Activated CD8-positive, alpha-beta T cell treated with anti-CD3 and anti-CD28 coated beads for 36 hours (primary cell): ENCODE data around the gene JRKL. TPM values are rescaled to one million over a fixed set of nuclear protein-coding genes. Genes with fewer than 3 reads are reported as not detected.
A peak's percentile ranks its signal among the peaks of the same experiment; 100 is the strongest.

Experiments used
- ATAC-seq: fragments of 200-7000 bp; cut with Tn5 transposase; one replicate; pipeline ENCODE4 v1.10.0; 2021; ENCODE audit warnings: mild to moderate bottlenecking, moderate library complexity
- CTCF ChIA-PET: fragments of 350-600 bp; sonication (Branson Sonifier 250); formaldehyde crosslinking; loops from one replicate; lab custom pipeline; 2021; ENCODE audit warnings: antibody characterized with exemption; lab: Charles Lee
- POLR2A ChIA-PET: fragments of 350-600 bp; sonication (Branson Sonifier 250); formaldehyde crosslinking; loops from one replicate; lab custom pipeline; 2021; ENCODE audit warnings: antibody characterized with exemption; lab: Charles Lee
- DNase-seq: peaks from one replicate; pipeline ENCODE4 v3.0.0-alpha.2; 2020
- H3K27ac Mint-ChIP-seq: one replicate; pipeline ENCODE4 v1.8.0; 2021; ENCODE audit warnings: mild to moderate bottlenecking, mixed read lengths
- H3K27me3 Mint-ChIP-seq: one replicate; pipeline ENCODE4 v1.8.0; 2021; ENCODE audit warnings: mixed read lengths
- H3K36me3 Mint-ChIP-seq: one replicate; pipeline ENCODE4 v1.8.0; 2021; ENCODE audit warnings: low read depth, mixed read lengths
- H3K4me1 Mint-ChIP-seq: one replicate; pipeline ENCODE4 v1.8.0; 2021; ENCODE audit warnings: low read depth, mixed read lengths
- H3K4me3 Mint-ChIP-seq: one replicate; pipeline ENCODE4 v1.8.0; 2021; ENCODE audit warnings: mild to moderate bottlenecking, moderate library complexity, mixed read lengths
- H3K9me3 Mint-ChIP-seq: one replicate; pipeline ENCODE4 v1.8.0; 2021; ENCODE audit warnings: mixed read lengths
- CTCF ChIP-seq: fragments of 200-600 bp; IDR thresholded peaks from one replicate; pipeline ENCODE4 v1.8.0; 2022; ENCODE audit warnings: antibody characterized with exemption, mild to moderate bottlenecking
- intact Hi-C: fragments of 100-400 bp; cut with micrococcal nuclease; formaldehyde crosslinking; loops from one replicate; pipeline ENCODE4 v1.10.0; 2022
- total RNA-seq, 2 experiments: library from RNA; stranded (reverse); gene quantifications; one replicate each; pipeline ENCODE4 v1.2.3, GENCODE V29; 2021

JRKL gene
- total RNA-seq, 2 experiments from 2014 or later, result 13.3 to 13.5 TPM

DNA sequence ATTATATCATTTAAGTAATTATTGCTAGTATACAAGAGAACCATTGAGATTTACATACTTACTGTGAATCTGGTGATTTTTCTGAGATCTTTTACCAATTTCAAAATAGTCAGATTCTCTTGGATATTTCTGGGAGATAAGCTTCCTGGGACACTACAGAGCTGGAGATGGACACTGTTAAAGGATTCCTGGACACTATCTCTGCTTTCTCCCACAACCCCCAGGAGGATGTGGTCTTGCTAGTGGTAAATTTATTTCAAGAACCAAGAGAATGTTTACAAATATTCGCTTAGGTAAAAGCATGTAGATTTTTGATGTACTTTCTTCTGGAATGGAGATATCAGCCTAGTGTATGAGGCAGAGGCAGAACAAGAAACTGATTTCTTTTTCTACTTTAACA, 13.0 kb upstream of the JRKL start:
- POLR2A ChIA-PET, result no interaction called here
- intact Hi-C loops, result no loop called here
- ATAC-seq (no peak), DNase-seq (no peak)
- peaks cover 26% of the 10 kb centered on the region for H3K36me3 Mint-ChIP-seq
- TF ChIP-seq CTCF, result no peak
- CTCF ChIA-PET, result no interaction called here
- no peaks in the 10 kb centered on the region for H3K9me3 Mint-ChIP-seq
- no peak overlapping the region for H3K27ac Mint-ChIP-seq
- H3K4me1 Mint-ChIP-seq, result peaks cover 4% of the 10 kb centered on the region
- H3K27me3 Mint-ChIP-seq, result no peaks in the 10 kb centered on the region
- no peak overlapping the region for H3K4me3 Mint-ChIP-seq

DNA sequence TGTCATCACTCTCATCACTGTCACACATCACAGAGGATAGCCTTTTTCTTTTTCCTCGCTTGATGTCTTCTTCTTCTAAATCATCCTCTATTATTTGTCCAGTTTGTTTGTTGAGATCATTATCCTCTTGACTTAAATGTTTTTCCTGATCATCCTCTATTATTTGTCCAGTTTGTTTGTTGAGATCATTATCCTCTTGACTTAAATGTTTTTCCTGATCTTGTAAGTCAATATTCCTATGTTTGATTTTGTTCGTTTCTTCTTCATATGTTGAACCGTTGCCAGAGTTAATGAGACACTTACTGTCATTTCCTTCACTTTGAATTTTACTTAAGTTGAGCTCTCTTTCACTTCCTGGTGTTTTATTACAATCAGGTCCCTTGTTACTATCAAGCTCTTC, 5.7 kb upstream of the JRKL start:
- Mint-ChIP-seq H3K4me3 (no peak overlapping the region), H3K27ac (peak overlapping the region; percentile 50)

GRCh38 chr11:96385187-96385586, 4.6 kb upstream of the JRKL start:
- intact Hi-C loops, result no loop called here
- CTCF ChIA-PET, result interaction anchor here (1.2 kb wide), 1 partner anchor 14 kb away, joined by 3 read pairs; no protein-coding TSS in a partner anchor
- Mint-ChIP-seq H3K36me3 (peaks cover 31% of the 10 kb centered on the region), H3K27me3 (no peaks in the 10 kb centered on the region), H3K4me1 (peaks cover 37% of the 10 kb centered on the region), H3K9me3 (no peaks in the 10 kb centered on the region), H3K4me3 (no peak overlapping the region), H3K27ac (peak overlapping the region; percentile 9)
- ATAC-seq (no peak), DNase-seq (no peak)
- POLR2A ChIA-PET, result no interaction called here
- no peak for TF ChIP-seq CTCF

More for the DNA sequence above, 5.7 kb upstream of the JRKL start:
- Mint-ChIP-seq H3K27me3 (no peaks in the 10 kb centered on the region), H3K36me3 (peaks cover 31% of the 10 kb centered on the region), H3K9me3 (no peaks in the 10 kb centered on the region), H3K4me1 (peaks cover 37% of the 10 kb centered on the region)
- intact Hi-C loops, result no loop called here
- DNase-seq, result no peak
- ATAC-seq, result no peak
- CTCF ChIA-PET, result interaction anchor here (1.2 to 1.5 kb wide), 2 partner anchors 10 to 13 kb away, joined by 3 to 6 read pairs; no protein-coding TSS in a partner anchor
- POLR2A ChIA-PET, result no interaction called here
- TF ChIP-seq CTCF, result no peak

DNA sequence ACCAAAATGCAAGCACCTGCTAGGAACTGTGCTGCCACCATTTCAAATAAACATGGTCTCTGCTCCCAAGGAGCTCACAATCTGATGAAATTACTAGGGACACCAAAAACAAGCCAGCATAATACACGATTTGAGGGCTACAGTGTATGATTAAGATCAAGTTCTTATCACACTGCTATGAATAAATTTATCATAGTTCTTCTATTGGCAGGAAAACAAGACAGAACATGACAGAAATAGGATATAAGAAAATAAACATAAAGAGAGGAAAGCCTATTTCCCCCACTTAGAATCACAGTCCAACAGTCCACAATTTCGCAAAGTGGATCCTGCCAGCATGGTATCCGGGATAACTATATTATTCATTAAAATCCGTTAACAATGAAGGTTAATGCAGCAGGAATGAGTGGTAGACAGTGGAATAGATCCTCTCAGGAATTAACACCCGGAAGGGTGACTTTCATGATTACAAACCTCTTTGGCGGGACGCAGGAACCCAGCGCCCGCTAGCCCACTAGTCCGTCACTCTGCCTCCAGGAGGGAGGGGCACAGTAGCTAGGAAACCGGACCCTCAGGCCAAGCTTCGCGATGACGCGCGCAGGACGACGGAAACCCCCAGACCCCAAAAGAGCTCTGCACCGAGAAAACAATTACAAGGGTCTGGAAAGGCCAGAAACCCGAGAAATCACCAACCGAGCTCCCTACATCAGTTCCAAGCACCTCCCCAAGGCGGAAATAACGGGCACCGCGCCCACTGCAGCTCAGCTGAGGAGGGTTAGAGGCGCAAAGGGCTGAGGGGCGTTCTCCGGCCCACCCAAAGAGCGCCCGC, 708 bp upstream of the JRKL start:
- peak overlapping the region; percentile 89 for H3K4me3 Mint-ChIP-seq
- CTCF ChIA-PET, result interaction anchor here (1.0 to 3.2 kb wide), 11 partner anchors 18 to 553 kb away, joined by 3 to 26 read pairs (median 4); partner anchors contain the start of gene MAML2
- peaks cover 4% of the 10 kb centered on the region for H3K9me3 Mint-ChIP-seq
- DNase-seq (no peak), ATAC-seq (peak; percentile 52)
- H3K4me1 Mint-ChIP-seq, result peaks cover 53% of the 10 kb centered on the region
- peaks cover 34% of the 10 kb centered on the region for H3K36me3 Mint-ChIP-seq
- POLR2A ChIA-PET, result interaction anchor here (0.7 to 2.1 kb wide), 8 partner anchors 46 to 599 kb away, joined by 3 to 6 read pairs (median 4); partner anchors contain the start of genes CEP57, FAM76B and MAML2
- TF ChIP-seq CTCF, result no peak
- peak overlapping the region; percentile 96 for H3K27ac Mint-ChIP-seq
- no peaks in the 10 kb centered on the region for H3K27me3 Mint-ChIP-seq
- intact Hi-C loops, result no loop called here

- H3K36me3 Mint-ChIP-seq, result peaks cover 25% of the 10 kb centered on the region
- intact Hi-C loops, result loop anchor here (5.0 to 10.0 kb wide), 3 partner anchors 48 to 556 kb away; partner anchors contain the start of gene MAML2
- ATAC-seq (no peak), DNase-seq (no peak)
- peak overlapping the region; percentile 96 for H3K27ac Mint-ChIP-seq
- peak overlapping the region; percentile 89 for H3K4me3 Mint-ChIP-seq
- CTCF ChIA-PET, result interaction anchor here (0.6 to 3.2 kb wide), 5 partner anchors 47 to 554 kb away, joined by 3 to 26 read pairs (median 9); partner anchors contain the start of gene MAML2
- H3K4me1 Mint-ChIP-seq, result peaks cover 43% of the 10 kb centered on the region
- POLR2A ChIA-PET, result interaction anchor here (0.7 to 2.1 kb wide), 4 partner anchors 48 to 509 kb away, joined by 3 to 4 read pairs (median 3); partner anchors contain the start of gene MAML2
- TF ChIP-seq CTCF, result no peak
- no peaks in the 10 kb centered on the region for H3K27me3 Mint-ChIP-seq
- peaks cover 4% of the 10 kb centered on the region for H3K9me3 Mint-ChIP-seq
Measured at GRCh38 chr11:96390488-96390792, 627 bp downstream of the JRKL start.
